ENCODE measurements around the gene INPP5B.

- TF ChIP-seq PLSCR1 (CRISPR knock-in tag; IDR thresholded peaks at IDR 0.05; ENCODE audit: borderline replicate concordance): no peak
- no peak for TF ChIP-seq CTCF (CRISPR knock-in tag; IDR thresholded peaks at IDR 0.05)
- no peak for TF ChIP-seq E2F1 (CRISPR knock-in tag; IDR thresholded peaks at IDR 0.05)
- TF ChIP-seq ZNF317 (CRISPR knock-in tag; IDR thresholded peaks at IDR 0.05): no peak
- TF ChIP-seq MNT (IDR thresholded peaks at IDR 0.05): no peak
- TF ChIP-seq NFE2L2 (IDR thresholded peaks at IDR 0.05; ENCODE audit: low read length): no peak
- no peak for TF ChIP-seq SALL2 (CRISPR knock-in tag; IDR thresholded peaks at IDR 0.05)
- TF ChIP-seq REST (IDR thresholded peaks at IDR 0.05; ENCODE audit: borderline replicate concordance in 1 of 2, low read depth in 1 of 2, low read length in 2 of 2): no peak
- no peak for TF ChIP-seq SETDB1 (CRISPR knock-in tag; IDR thresholded peaks at IDR 0.05; ENCODE audit: borderline replicate concordance)
- TF ChIP-seq ZNF570 (CRISPR knock-in tag; IDR thresholded peaks at IDR 0.05; ENCODE audit: borderline replicate concordance): no peak
- TF ChIP-seq SCMH1 (CRISPR knock-in tag; IDR thresholded peaks at IDR 0.05; ENCODE audit: borderline replicate concordance): no peak
- TF ChIP-seq HNRNPUL1 (IDR thresholded peaks at IDR 0.05; ENCODE audit: low read depth, low read length): no peak
- no peak for TF ChIP-seq CHD2 (IDR thresholded peaks at IDR 0.05; ENCODE audit: low read depth, low read length)
Observed at GRCh38 chr1:37930246-37931101, 16.4 kb downstream of the INPP5B start.
